Measurements from ENCODE around the gene ABCD1.

GRCh38 chrX:153761863-153762262 lies 37.2 kb downstream of the ABCD1 start:
- TF ChIP-seq POLR2A (IDR thresholded peaks at IDR 0.05), result no peak
- TF ChIP-seq, protein P1, sequence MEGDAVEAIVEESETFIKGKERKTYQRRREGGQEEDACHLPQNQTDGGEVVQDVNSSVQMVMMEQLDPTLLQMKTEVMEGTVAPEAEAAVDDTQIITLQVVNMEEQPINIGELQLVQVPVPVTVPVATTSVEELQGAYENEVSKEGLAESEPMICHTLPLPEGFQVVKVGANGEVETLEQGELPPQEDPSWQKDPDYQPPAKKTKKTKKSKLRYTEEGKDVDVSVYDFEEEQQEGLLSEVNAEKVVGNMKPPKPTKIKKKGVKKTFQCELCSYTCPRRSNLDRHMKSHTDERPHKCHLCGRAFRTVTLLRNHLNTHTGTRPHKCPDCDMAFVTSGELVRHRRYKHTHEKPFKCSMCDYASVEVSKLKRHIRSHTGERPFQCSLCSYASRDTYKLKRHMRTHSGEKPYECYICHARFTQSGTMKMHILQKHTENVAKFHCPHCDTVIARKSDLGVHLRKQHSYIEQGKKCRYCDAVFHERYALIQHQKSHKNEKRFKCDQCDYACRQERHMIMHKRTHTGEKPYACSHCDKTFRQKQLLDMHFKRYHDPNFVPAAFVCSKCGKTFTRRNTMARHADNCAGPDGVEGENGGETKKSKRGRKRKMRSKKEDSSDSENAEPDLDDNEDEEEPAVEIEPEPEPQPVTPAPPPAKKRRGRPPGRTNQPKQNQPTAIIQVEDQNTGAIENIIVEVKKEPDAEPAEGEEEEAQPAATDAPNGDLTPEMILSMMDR (IDR thresholded peaks at IDR 0.05), result no peak

All from tibial nerve (tissue), 3 donors.